Fibroblast of the conjunctiva (primary cell): ENCODE measurements around the gene LAMA4.
"Not testable (repeated sequence)": the region's sequence is repeated elsewhere in the genome, so short reads cannot be mapped to it uniquely, and the experiment has no call there.

Experiments used
- DNase-seq: peaks from one replicate; pipeline ENCODE4 v3.0.0-alpha.2; 2010; ENCODE audit warnings: low read depth

LAMA4 gene

DNA sequence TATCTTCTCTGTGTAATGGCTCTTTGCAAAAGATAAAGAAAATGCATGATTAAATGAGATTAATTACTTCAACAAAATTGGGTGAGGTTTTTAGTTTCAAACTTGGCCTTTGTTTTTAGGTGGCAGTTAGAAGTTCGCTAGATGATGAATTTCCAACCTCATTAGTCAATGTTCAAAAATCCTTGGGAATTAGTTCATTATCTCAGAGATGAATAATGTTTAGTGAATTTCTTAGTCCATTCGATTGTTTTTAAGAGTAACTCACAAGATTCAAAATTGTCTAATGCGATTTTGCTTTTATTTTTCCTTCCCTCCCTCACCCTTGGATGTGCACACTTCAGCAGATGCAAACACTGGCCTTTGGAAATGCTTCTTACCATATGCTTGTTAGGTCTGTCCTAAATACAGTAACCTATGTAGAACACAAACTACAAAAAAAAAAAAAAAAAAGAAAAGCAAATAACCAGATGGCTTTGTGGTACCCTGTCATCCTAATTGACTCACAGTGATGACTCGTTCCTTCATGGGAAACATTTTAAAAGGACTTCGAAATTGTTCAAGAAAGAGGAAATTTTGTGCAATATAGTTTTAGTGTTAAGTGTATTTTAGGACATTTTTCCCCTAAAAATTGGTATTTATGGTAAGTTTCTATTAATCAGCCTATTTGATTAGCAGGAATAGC lies 100.3 kb downstream of the LAMA4 start:
- no peak for DNase-seq

DNA sequence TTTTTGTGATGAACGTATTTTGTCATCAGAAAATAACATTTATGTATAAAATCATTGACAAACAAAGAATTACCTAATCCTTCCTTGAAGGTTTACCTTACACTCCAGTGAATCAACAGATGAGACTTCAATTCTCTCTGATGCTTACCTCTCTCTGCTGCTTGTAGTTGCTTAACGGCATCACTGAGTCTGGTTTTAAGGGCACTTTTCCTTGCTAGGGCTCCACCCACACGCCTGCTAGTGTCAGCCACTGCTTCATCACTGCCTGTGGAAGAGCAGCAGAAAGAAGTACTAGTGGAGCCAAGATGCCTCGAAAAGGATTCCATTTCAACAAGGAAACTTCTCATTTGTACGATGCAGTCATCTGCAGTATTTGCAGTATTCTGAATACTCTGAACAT lies 104.0 kb downstream of the LAMA4 start:
- DNase-seq, result peak; percentile 34

DNA sequence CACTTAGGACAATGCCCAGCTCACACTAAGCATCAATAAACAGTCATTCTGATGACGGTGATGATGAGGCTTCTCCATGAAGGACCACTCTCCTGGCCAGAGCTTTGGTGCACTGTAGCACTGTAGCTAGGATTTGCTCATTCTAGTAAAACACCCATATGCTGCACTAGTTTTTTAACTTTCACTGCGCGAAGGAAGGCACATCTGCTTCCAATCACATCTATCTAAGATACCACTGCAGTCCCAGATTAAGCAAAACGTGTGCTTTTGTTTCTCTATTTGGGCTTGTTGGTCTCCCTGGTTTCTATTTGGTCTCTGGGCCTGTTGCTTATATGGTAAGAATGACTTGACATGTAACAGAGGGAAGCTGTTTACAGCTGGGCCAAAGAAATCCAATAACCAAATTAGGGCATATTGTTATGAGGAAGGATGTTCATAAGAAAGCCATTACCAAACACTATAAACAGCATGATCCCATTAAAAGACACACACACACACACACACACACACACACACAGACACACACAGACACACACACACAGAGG lies 104.6 kb downstream of the LAMA4 start:
- DNase-seq, result peak; percentile 91

DNA sequence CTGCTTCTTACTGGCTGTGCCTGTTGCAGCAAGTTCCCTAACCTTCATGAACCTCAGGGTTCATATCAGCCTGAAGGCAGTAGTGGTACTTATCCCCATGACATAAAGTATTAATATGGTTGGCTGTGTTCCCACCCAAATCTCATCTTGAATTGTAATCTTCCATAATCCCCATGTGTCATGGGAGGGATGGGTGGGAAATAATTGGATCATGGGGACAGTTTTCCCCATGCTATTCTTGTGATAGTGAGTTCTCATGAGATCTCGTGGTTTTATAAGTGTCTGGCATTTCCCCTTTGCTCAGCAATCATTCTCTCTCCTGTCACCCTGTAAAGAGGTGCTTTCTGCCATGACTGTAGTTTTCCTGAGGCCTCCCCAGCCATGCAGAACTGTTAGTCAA lies 105.1 kb downstream of the LAMA4 start:
- DNase-seq, result no peak

DNA sequence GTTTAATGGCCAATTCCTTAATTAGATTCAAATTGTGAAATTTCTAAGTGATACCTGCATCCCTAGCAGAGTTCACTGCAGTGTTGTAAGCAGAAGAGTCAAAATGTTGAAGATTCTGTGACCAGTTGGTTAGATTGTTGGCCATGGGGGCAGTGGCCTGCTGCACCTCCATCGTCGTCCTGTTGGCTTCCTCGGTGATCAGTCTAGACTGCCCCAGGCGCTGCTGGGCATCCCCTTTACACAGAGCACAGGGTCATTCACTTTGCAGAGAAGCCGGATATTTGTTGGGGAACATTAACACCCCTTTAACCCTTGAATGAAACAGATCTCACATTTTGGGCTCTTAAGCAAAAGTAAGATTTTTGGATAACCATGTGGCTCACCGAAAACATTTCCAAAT lies 106.3 kb downstream of the LAMA4 start:
- no peak for DNase-seq

DNA sequence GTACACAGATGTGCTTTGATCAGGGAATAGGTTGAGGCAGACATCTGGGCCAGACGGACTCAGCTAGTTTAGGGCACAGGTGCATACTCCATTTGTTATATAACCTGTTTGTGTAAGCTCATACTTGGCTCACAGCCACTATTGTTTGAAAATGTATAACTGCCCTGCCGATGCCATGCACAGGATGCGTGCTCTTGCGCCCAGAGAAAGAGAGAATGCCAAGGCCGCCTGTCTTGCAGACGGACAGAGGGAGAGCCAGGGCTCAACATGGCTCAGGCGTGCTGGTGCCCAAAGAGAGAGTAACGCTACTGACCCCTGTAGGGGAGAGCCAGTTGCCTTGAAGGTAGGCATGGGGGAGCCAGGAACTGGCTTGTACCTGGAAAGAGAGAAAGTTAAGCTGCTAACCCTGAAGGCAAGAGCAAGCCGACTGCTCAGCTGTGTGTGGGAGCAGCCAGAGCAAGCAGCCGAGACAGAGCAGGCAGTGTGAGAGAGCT lies 109.2 kb downstream of the LAMA4 start:
- no peak for DNase-seq

DNA sequence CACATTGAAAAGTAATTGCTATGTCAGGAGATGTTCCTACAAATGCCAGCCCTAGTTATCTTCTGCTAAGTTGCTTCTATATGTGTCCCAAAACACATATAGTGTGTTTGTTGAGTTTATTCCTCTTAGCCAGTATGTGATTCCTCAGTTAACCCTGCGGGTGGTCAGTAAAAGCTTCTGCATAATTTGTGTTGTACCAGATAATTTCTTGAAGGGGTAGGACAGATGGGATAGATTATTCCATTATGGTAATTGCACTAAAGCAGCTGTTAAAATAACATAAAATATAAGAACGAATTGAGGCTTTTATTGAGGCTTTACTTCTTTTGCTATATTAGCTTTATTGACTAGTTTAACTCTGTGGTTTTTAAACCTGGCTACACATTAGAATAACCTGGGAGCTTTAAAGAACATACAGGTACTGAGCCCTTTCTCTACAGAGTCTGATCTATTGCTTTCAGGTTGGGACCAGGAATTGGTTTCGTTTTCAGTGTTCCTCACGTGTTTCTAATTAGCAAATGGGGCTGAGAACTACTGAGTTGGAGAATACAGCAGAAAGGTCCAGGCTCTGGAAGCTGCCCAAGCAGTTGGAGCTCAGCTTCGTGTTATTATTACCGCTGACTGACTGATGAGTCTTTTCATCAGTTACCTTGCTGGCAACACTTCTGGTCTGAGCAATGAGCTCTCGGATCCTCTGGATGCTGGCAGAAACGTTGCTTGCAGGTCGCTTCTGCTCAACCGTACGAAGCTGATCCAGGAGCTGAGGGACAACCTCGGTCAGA lies 110.0 kb downstream of the LAMA4 start:
- DNase-seq, result peak; percentile 52

DNA sequence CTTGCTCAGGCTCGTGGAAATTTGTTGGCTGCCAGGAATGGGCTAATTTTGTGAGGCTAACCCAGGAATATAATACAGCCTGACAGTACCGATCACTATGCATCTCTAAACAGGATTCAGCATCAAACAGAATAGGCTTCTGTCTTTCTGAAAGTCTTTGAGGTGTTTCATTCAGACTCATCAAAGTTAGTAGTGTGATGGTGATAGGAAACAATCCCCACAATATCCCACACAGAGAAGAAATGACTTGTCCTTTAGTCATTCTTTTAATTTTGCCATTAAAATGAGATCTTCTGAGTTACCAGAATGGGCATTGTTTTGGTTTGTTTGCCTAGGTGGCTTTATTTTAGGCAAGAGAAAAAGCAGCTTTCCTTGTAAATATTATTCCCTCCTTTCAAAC lies 112.7 kb downstream of the LAMA4 start:
- DNase-seq, result no peak

DNA sequence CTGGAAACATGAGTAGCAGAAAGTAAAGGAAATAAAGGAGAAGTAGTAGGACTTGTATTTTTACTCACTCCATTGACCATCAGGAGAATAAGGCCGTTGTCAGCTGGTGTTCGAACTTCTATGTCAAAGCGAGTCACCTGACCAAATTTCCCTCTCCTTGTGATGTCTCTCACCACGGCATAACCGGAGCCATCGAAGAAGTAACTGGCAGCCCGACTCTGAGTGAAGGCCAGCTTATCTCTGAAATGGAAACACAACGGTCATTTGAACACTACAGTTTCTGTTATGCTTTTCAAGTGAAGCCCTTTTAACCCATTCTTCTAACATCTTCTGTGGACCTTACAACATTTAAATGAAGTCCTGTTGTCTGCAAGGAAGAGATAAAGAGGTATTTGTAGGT lies 115.3 kb downstream of the LAMA4 start:
- no peak for DNase-seq

DNA sequence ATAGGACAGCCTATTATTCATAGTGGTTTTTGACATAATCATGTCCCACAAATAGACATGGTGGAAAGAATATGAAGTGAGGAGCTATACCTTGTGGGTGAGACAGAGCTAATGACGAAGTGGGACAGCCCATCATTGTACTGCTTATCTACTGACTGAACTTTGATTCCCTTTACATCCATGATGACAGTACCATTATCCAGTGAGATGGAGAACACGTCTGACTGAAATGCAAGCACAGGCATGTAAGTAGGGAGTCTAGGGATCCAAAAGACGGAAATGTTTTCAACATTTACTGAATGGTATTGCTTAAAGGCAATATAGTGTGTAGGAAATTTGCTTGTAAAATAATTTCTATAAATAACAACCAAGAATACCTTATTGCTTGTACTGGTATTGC lies 123.5 kb downstream of the LAMA4 start:
- DNase-seq, result no peak

DNA sequence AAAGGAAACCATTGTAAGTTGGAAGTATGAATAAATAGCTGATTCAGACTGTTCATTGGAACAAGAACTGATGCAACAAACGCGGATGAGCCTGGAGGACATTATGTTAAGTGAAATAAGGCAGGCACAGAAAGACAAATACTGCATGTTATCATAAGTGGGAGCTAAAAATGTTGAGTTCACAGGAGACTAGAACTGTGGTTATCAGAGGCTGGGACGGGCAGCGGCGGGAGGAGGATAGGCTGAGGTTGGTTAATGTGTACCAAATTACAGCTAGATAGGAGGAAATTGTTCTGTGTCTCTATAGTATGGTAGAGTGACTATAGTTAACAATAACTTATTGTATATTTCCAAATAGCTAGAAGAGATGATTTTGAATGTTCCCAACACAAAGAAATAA lies 126.2 kb downstream of the LAMA4 start:
- DNase-seq, result no peak

DNA sequence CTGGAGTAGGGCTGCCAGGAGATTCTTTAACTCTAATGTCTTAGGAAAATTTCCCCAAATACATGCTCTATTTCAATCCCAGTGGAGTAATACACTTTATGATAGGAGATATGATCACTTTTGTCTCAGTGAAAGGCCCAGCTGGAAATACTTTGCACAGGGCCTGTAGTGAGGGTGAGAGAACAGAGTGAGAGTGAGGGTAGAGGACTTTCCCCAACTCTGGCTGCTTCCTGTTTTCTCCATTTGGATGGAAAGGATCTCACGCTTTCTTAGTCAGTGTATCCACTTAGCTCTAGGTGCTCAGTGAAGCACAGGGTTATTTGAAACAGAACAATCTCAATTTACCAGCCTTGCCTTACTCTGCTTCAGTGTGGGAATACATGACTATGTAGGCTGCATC lies 130.4 kb downstream of the LAMA4 start:
- no peak for DNase-seq

DNA sequence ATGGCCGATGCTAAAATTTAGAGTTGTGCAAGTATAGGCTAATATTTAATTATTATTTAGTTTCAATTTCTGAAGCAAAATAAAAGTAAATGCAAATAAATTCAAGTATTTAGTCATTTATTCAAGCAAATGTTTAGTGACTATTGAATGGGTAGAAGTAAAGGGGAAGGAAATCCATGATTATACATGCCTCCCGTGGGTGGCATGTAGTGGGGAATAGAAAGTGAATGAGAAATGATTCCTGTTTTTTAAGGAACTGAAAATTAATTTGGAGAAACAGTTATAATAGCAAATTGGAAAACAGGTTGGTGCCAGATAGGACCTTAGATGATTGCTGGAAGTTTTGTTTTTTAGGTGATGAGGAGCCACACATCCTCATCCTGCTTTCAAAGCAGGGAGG lies 131.6 kb downstream of the LAMA4 start:
- DNase-seq, result no peak

DNA sequence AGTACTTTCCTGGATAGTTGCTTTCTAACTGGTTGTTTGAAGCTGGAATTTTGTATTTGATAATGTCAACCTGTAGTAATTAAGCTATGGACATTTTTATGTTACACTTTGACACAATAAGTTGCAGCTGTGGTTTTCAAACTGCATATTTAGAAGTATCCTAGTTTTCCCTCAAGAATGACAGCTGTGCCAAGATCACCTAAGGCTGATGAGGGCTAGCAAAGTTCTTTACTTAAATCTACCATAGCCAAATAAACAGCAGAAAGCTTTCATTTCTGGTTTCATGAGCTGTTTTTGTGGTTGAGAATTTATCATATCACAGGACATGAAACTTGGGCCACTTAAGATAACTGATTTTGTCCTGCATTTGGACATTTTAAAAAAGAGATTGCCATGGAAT lies 136.3 kb downstream of the LAMA4 start:
- DNase-seq, result no peak

DNA sequence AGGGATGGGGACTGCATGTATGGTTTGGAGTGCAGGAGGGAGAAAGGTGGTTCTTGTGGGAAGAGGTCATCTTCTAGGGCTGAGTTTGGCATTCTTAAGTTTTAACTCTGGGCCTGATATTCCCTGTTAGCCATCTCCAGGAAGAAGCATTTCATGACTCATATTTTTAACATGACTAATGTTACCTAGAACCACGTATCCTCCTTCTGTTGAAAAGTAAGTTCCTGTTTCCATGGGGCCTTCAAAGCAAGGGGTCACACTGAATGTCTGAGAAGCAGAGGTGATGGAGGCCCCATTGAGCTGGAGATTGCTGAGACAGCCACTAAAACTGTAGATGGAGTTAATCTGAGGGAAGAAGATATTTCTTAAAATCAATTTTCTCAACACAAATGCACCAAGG lies 136.8 kb downstream of the LAMA4 start:
- no peak for DNase-seq

DNA sequence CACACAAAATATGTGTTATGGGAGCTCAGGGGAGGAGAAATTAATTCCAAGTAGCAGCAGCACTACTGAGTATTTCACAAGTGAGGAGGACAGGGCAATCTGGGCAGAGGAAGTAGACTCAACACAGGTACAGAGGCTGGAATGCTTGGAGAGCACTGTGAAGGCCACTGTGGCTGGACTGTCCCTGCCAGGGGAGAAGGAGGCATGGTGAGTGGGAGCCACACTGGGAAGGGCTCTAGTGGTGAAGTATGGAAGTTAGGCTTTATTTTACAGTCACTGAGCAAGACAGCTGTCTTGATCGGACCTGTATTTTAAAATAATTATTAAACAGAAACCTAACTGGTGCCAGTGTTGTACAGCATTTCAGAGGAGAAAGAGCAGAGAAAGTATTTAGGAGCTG lies 138.1 kb downstream of the LAMA4 start:
- no peak for DNase-seq

DNA sequence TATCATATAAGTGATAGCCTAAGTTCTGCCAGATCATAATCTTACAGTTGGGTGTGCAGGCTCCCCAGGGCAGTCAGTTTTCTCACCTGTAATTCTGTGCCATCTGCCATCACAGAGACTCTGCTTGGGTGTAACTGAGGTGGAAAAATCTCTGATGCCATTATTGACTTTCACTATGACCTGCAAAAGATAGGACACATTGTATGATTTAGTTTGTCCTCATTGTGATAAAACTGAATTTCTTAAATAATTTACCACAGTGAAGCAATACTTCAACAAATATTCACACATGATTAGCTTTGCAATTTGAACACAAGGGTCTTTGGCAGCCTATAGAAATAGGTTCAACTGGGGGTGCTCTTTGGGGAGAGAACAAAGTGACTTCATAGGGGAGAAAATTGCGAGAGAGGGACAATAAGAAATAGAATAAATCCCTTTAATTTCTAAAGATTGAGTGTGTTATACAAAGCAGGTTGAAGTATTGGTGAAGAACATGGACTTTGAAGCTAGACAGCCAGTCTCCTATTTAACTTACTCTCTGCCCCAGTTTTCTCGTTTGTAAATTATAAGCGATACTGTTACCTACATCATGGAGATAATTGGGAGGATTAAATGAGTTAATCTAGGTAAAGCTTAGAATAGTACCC lies 139.7 kb downstream of the LAMA4 start:
- DNase-seq, result no peak

DNA sequence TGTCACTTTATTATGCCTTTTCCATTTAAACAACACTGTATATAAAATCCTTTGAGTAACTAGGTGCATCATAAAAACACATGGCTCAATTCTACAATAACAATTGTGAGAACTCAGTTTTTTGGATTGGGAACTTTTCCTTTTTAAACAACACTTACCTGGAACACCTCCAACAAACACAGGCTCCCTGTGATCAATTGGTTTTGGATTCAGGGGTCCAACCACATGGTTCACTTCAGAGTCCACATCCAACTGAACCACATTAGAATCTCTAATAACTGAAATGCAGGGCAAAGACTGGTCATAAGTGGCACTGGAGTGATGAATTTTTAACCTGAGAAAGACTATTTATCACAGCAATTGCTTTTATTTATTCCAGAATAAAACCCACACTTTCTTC lies 140.4 kb downstream of the LAMA4 start:
- DNase-seq, result no peak

DNA sequence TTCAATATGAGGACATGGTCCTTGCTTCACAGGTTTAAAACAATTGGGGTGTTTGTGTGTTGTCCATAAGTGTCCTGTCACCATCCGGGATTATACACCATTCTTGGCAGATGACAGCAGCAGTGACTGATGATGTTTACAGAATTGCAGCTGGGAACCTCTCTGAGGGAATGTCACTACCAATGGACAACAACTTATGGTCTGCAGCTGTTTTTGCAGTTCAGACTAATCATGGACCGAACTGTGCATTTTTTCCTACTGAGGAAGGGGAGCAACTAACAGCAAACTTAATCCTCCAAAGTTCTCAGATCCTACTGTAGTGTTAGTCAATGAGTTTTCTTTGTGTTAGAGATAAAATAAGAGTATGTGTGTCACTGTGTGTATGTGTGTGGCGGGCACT lies 140.9 kb downstream of the LAMA4 start:
- DNase-seq, result no peak

DNA sequence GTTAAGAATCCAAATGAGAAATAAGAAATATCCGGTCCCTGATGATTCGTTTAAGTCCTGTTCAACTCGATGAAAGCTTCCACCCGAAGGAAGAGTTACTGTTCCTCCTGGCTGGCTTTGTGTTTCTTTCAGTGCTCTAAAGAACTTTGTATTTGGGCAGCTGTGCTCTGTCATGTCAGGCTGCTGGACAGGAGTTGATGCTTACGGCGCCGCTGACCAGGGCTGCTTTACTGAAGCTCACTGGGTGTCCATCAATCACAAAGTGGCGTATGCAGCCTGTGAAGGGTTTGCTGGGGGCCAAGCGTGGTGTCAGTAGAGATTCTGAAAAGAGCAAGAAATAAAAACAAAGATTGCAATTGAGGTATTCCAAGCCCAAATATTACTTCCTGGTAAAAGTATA lies 145.1 kb downstream of the LAMA4 start:
- DNase-seq, result no peak

DNA sequence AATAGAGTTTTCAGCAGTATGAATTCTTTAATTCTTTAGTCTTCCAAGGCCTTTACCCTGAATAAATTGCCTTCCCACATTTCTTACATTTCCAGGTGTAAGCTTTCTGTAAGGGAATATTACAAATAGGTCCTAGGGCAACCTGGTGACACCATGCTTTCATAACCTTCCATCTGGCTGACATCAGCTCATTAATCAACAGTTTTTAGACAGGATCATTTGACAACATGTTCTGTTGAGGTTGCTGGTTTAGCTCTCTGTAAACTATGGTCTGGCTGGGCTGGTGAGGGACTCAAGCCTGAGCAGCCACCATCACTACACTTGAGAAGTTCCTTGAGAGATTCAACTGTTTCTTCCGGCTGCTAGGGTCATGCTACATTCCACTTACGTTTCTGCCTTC lies 147.8 kb downstream of the LAMA4 start:
- no peak for DNase-seq

DNA sequence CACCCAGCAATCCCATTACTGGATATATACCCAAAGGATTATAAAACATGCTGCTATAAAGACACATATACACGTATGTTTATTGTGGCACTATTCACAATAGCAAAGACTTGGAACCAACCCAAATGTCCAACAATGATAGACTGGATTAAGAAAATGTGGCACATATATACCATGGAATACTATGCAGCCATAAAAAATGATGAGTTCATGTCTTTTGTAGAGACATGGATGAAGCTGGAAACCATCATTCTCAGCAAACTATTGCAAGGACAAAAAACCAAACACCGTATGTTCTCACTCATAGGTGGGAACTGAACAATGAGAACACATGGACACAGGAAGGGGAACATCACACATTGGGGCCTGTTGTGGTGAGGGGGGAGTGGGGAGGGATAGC lies 148.3 kb downstream of the LAMA4 start:
- DNase-seq, result not testable (repeated sequence)

DNA sequence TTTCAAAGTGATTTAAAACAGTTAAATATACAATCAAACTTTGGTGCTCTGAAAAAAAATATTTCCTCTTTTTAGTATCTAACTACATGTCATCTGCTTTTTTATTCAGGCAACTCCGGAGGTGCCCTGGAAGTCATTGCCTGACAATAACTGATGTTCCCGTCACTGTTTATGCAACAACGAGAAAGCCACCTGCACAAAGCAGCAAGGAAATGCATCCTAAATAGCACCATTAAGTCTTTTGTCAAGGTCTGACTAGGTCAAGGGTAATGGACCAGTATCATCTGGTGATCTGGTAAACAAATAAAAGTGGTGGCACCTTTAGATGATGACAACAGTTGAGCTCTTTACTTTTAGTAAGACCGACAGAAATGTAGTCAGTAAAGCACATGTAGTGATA lies 153.8 kb downstream of the LAMA4 start:
- no peak for DNase-seq
